Measurements from ENCODE around the gene JUNB. TPM values are rescaled to one million over a fixed set of nuclear protein-coding genes. Genes with fewer than 3 reads are reported as not detected.

The JUNB gene
- total and polyA plus RNA-seq, 2 of the 13 experiments (the other 11 are each of a cell fraction or from before 2014, with no cell fraction given), result 7.7 to 8.2 TPM

DNA sequence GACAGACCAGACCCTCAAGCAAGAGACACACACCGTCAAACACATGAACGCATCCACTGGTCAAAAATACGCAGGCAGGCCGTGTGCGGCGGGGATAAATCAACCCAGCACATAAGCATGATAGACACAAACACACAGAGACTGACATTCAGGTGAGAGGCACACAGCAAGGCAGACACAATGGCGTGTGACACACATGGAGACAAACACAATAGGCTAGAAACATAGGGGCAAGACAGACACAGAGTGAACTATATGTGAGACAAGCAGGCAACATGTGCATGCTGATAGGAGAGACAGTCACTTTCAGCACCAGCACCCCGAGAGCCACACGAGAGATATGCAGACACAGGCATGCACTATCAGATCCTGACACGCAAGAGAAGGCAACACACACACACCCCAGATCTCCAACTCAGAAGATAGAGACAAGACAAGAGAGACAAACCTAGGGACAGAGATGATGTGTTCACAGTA lies 6.9 kb upstream of the JUNB start (continued):
- TF ChIP-seq MYPOP (CRISPR knock-in tag; IDR thresholded peaks at IDR 0.05), result 0 out of 2 replicates have a peak, but pooled peaks have one; percentile 27
- TF ChIP-seq ZNF781 (CRISPR knock-in tag; IDR thresholded peaks at IDR 0.05; ENCODE audit: borderline replicate concordance, not compliant biosample characterization), result no peak
- no peak for TF ChIP-seq ATF2 (CRISPR knock-in tag; IDR thresholded peaks at IDR 0.05)
- TF ChIP-seq KAT2B (IDR thresholded peaks at IDR 0.05; ENCODE audit: borderline replicate concordance, low read depth, low read length), result no peak
- no peak for TF ChIP-seq SCMH1 (CRISPR knock-in tag; IDR thresholded peaks at IDR 0.05; ENCODE audit: borderline replicate concordance)
- no peak for TF ChIP-seq SIX1 (CRISPR knock-in tag; IDR thresholded peaks at IDR 0.05; ENCODE audit: borderline replicate concordance)
- TF ChIP-seq ZNF670 (CRISPR knock-in tag; IDR thresholded peaks at IDR 0.05; ENCODE audit: borderline replicate concordance), result no peak
- no peak for TF ChIP-seq HNF4A (CRISPR knock-in tag; IDR thresholded peaks at IDR 0.05)
- no peak for TF ChIP-seq HMG20A (CRISPR knock-in tag; IDR thresholded peaks at IDR 0.05; ENCODE audit: borderline replicate concordance)
- no peak for TF ChIP-seq ZNF30 (CRISPR knock-in tag; IDR thresholded peaks at IDR 0.05)
- TF ChIP-seq HNRNPH1 (optimal IDR thresholded peaks at IDR 0.05; ENCODE audit: low read depth, low read length), result no peak
- TF ChIP-seq NONO (IDR thresholded peaks at IDR 0.05), result no peak
- TF ChIP-seq NONO (CRISPR knock-in tag; conservative IDR thresholded peaks at IDR 0.05), result 0 out of 2 replicates have a peak, but pooled peaks have one; percentile 41
- TF ChIP-seq RELA (CRISPR knock-in tag; IDR thresholded peaks at IDR 0.05), result no peak
- no peak for TF ChIP-seq ZNF263 (CRISPR knock-in tag; IDR thresholded peaks at IDR 0.05)
- peak; percentile 70 for TF ChIP-seq ZNF646 (CRISPR knock-in tag; IDR thresholded peaks at IDR 0.05)
- no peak for TF ChIP-seq ZNF232 (CRISPR knock-in tag; IDR thresholded peaks at IDR 0.05; ENCODE audit: borderline replicate concordance)
- no peak for TF ChIP-seq MIXL1 (CRISPR knock-in tag; IDR thresholded peaks at IDR 0.05)
- no peak for TF ChIP-seq ZSCAN21 (CRISPR knock-in tag; IDR thresholded peaks at IDR 0.05; ENCODE audit: borderline replicate concordance)
- TF ChIP-seq ZFP82 (CRISPR knock-in tag; IDR thresholded peaks at IDR 0.05; ENCODE audit: borderline replicate concordance), result no peak
- TF ChIP-seq ZFP62 (CRISPR knock-in tag; IDR thresholded peaks at IDR 0.05), result no peak
- TF ChIP-seq, protein P1, sequence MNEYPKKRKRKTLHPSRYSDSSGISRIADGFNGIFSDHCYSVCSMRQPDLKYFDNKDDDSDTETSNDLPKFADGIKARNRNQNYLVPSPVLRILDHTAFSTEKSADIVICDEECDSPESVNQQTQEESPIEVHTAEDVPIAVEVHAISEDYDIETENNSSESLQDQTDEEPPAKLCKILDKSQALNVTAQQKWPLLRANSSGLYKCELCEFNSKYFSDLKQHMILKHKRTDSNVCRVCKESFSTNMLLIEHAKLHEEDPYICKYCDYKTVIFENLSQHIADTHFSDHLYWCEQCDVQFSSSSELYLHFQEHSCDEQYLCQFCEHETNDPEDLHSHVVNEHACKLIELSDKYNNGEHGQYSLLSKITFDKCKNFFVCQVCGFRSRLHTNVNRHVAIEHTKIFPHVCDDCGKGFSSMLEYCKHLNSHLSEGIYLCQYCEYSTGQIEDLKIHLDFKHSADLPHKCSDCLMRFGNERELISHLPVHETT (CRISPR knock-in tag; conservative IDR thresholded peaks at IDR 0.05), result no peak

Data from HepG2 (cell line).